Heart left ventricle (tissue), 13 donors: Measurements from ENCODE around the gene ACCS.

Experiments used
- CTCF ChIP-seq, 12 donors: fragments of 200-600 bp; sonication (generic) in 4 of 12; IDR thresholded peaks; one replicate each; pipeline versions ENCODE4 v1.5.0 to v1.8.0; 2018 to 2022; ENCODE audit warnings: antibody characterized with exemption in 12 of 12, mild to moderate bottlenecking in 5 of 12
- POLR2A ChIP-seq, 2 donors: fragments of 450-650 bp; IDR thresholded peaks; one replicate each; pipeline ENCODE4 v1.6.1; 2017; ENCODE audit warnings: antibody characterized with exemption in 2 of 2, mild to moderate bottlenecking in 2 of 2, moderate library complexity in 2 of 2
- donor health status: ischemic (EF 13 %, LVEDD 7.1; RV severe dilation, severe dysfunction).
- donor health status: DM: no; HTN: yes; CAD: no.
- donor health status: DM: no; HTN: no; CAD: no.
- donor health status: ischemic (EF 25% LVEDD 6.9; RV normal size, moderate dysfunction).
- donor health status: ischemic (EF 25% LVEDD 5.7; RV mildly dilated, moderate dysfunction).
- donor health status: ischemic (EF 35%, LVEDD 5.7; RV mildly dilated, moderate dysfunction).
- donor health status: nonischemic (EF 11% LVEDD 7.7; RV severe dilation, severe dysfunction).
- donor health status: DM: yes; HTN: yes; CAD: no.
- donor health status: PGD.
- donor health status: ischemic (EF 29% LVEDD 5.4; RV normal size, mild dysfunction).
- donor health status: nonischemic (EF 23%, LVEDD 6.1; RV moderate dilation, normal function).

- TF ChIP-seq CTCF (IDR thresholded peaks at IDR 0.05): no peak
- no peak for TF ChIP-seq POLR2A (IDR thresholded peaks at IDR 0.05)
Measured at GRCh38 chr11:44033411-44033850, 32.6 kb upstream of the ACCS start.
